ENCODE data around the gene GAS2L2.
"Not testable (repeated sequence)": the region's sequence is repeated elsewhere in the genome, so short reads cannot be mapped to it uniquely, and the experiment has no call there.

GAS2L2 gene

GRCh38 chr17:35773129-35773528 is 20.1 kb upstream of the GAS2L2 start:
- DNase-seq: no peak

GRCh38 chr17:35769895-35770486 is 17.0 kb upstream of the GAS2L2 start:
- DNase-seq: no peak

GRCh38 chr17:35768797-35769196 is 15.8 kb upstream of the GAS2L2 start:
- DNase-seq: no peak

GRCh38 chr17:35766903-35767510 is 14.0 kb upstream of the GAS2L2 start:
- DNase-seq: peak in 1 of 2 donors; percentile 34

- no peak for DNase-seq
Observed at GRCh38 chr17:35766489-35766877, 13.4 kb upstream of the GAS2L2 start.

- no peak for DNase-seq
Observed at GRCh38 chr17:35765756-35766488, 12.9 kb upstream of the GAS2L2 start.

GRCh38 chr17:35765086-35765710 is 12.2 kb upstream of the GAS2L2 start:
- no peak for DNase-seq

GRCh38 chr17:35764123-35764991 is 11.3 kb upstream of the GAS2L2 start:
- peak; percentile 62 to 69 for DNase-seq

GRCh38 chr17:35763767-35764122 is 10.7 kb upstream of the GAS2L2 start:
- DNase-seq: no peak

- DNase-seq: no peak
Observed at GRCh38 chr17:35761601-35762000, 8.6 kb upstream of the GAS2L2 start.

- no peak for DNase-seq
Observed at GRCh38 chr17:35760587-35760986, 7.5 kb upstream of the GAS2L2 start, which contains the start of gene C17orf50. Gene C17orf50, plus strand, starts transcription at chr17:35760887. Its CDS starts 55 bp downstream, at chr17:35760942.

- DNase-seq: no peak
Observed at GRCh38 chr17:35757243-35757642, 4.2 kb upstream of the GAS2L2 start.

- no peak for DNase-seq
Observed at GRCh38 chr17:35752471-35752870, 568 bp downstream of the GAS2L2 start.

GRCh38 chr17:35751541-35751940 is 1.5 kb downstream of the GAS2L2 start:
- DNase-seq: not testable (repeated sequence)

GRCh38 chr17:35750526-35751395 is 2.3 kb downstream of the GAS2L2 start:
- no peak for DNase-seq

- DNase-seq: no peak
Observed at GRCh38 chr17:35749560-35750412, 3.3 kb downstream of the GAS2L2 start.

- no peak for DNase-seq
Observed at GRCh38 chr17:35748979-35749378, 4.1 kb downstream of the GAS2L2 start.

- DNase-seq: no peak
Observed at GRCh38 chr17:35748341-35748841, 4.6 kb downstream of the GAS2L2 start.

- peak; percentile 51 to 57 for DNase-seq
Observed at GRCh38 chr17:35747540-35748017, 5.5 kb downstream of the GAS2L2 start.

GRCh38 chr17:35745749-35746320 is 7.2 kb downstream of the GAS2L2 start:
- no peak for DNase-seq

All from hippocampal formation (tissue), 2 donors.